Measurements from ENCODE around the gene USP32. TPM values are rescaled to one million over a fixed set of nuclear protein-coding genes. Genes with fewer than 3 reads are reported as not detected.
A peak's percentile ranks its signal among the peaks of the same experiment; 100 is the strongest.

Gene USP32
- total and polyA plus RNA-seq, 2 of the 8 experiments (the other 6 are each of a cell fraction or from before 2014, with no cell fraction given), result 29.6 to 112 TPM

DNA sequence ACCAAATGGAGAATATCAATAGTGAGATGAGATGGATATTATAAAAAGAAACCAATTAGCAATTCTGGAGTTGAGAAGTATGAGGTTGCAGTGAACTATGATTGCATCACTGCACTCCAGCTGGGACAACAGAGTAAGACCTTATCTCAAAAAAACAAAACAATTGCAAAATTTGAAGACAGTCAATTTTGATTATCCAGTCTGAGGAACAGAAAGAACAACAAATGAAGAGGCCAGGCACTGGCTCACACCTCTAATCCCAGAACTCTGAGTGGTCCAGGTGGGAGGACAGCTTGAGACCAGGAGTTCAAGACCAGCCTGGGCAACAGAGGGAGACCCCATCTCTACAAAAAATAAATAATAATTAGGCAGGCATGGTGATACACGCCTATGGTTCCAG lies 35.0 kb downstream of the USP32 start:
- DNase-seq (ENCODE audit: low read depth in 1 of 2, low spot score in 2 of 2) (no peak), FAIRE-seq (no peak)
- Histone ChIP-seq H4K8ac (ENCODE audit: extremely low read depth, insufficient read depth, low read length) (no peak overlapping the region), H2BK120ac (replicated peaks; ENCODE audit: low read depth, low read length) (no peak overlapping the region), H3K9me3 (ENCODE audit: insufficient read depth in 2 of 2, low read depth in 1 of 2, low read length in 1 of 2) (no peaks in the 10 kb centered on the region), H3K9ac (replicated peaks in 1 of 4; ENCODE audit: extremely low read depth in 1 of 4, low read depth in 3 of 4, low read length in 3 of 4) (no peak overlapping the region), H3K27me3 (replicated peaks in 1 of 4; ENCODE audit: control insufficient read depth in 3 of 4, extremely low read depth in 1 of 4, insufficient read depth in 3 of 4, low read length in 3 of 4) (no peaks in the 10 kb centered on the region), H2BK15ac (ENCODE audit: low read length) (no peak overlapping the region), H3K14ac (ENCODE audit: insufficient read length) (no peak overlapping the region), H3K79me1 (ENCODE audit: low read depth, low read length) (peaks cover 8% of the 10 kb centered on the region), H3K27ac (ENCODE audit: low read depth, low read length) (no peak overlapping the region), H3K23ac (ENCODE audit: insufficient read length) (no peak overlapping the region), H3K79me2 (ENCODE audit: control insufficient read depth in 1 of 2, insufficient read depth in 2 of 2, low read length in 2 of 2) (peaks cover 3 to 93% of the 10 kb centered on the region in 2 experiments; a peak in 3 of 4 replicates), H3K4me3 (ENCODE audit: extremely low read depth in 1 of 4, insufficient read depth in 2 of 4, low read depth in 3 of 4, low read length in 4 of 4) (no peak overlapping the region), H3K23me2 (ENCODE audit: low read depth, low read length) (no peaks in the 10 kb centered on the region), H2BK12ac (ENCODE audit: low read depth, low read length) (no peak overlapping the region), H3K4me2 (ENCODE audit: insufficient read depth in 1 of 2, low read depth in 2 of 2, low read length in 2 of 2) (no peak overlapping the region), H3K36me3 (ENCODE audit: control insufficient read depth in 2 of 4, insufficient read depth in 4 of 4, low read length in 3 of 4) (no peaks in the 10 kb centered on the region), H4K5ac (ENCODE audit: insufficient read length, low read depth, low read length) (no peak overlapping the region), H3K4ac (replicated peaks; ENCODE audit: insufficient read length, low read depth, low read length) (no peak overlapping the region), H4K91ac (replicated peaks; ENCODE audit: insufficient read length, low read length) (no peak overlapping the region), H3K18ac (ENCODE audit: extremely low read depth, low read length) (no peak overlapping the region), H4K20me1 (replicated peaks in 1 of 2; ENCODE audit: control insufficient read depth in 1 of 2, insufficient read depth in 2 of 2, low read length in 2 of 2) (peaks cover 3 to 5% of the 10 kb centered on the region in 2 experiments), H2AK5ac (ENCODE audit: low read depth, low read length) (no peak overlapping the region), H3K56ac (replicated peaks; ENCODE audit: insufficient read length, low read depth, low read length) (no peak overlapping the region), H2AFZ (ENCODE audit: low read length) (no peak overlapping the region), H2BK20ac (ENCODE audit: low read length) (no peak overlapping the region), H2BK5ac (ENCODE audit: low read depth, low read length) (no peak overlapping the region), H3K4me1 (replicated peaks in 1 of 4; ENCODE audit: control insufficient read depth in 3 of 4, insufficient read depth in 4 of 4, low read length in 3 of 4) (peaks cover 0 to 4% (median 1%) of the 10 kb centered on the region in 4 experiments; a peak in 2 of 7 replicates)
- 94% methylated on average over 1 of the region's 1 CpG; no CpG with 5 or more reads in 1 of the 2 experiments for WGBS, 2 experiments (ENCODE audit: extremely low coverage in 1 of 2, insufficient coverage in 1 of 2, insufficient read length in 1 of 2, insufficient replicate concordance in 2 of 2, low coverage in 1 of 2, low lambda C conversion rate in 2 of 2, missing lambda C conversion rate in 1 of 2)
- TF ChIP-seq CTBP2 (IDR thresholded peaks at IDR 0.05; ENCODE audit: borderline replicate concordance, insufficient read depth, insufficient read length, low read length) (no peak), CEBPB (IDR thresholded peaks at IDR 0.05; ENCODE audit: low read depth, low read length) (peak; percentile 46; the same call in 1 of the 2 replicates), JUND (IDR thresholded peaks at IDR 0.05; ENCODE audit: low read length) (no peak)
- POLR2A ChIA-PET (ENCODE audit: partially characterized antibody), result interaction anchor here (1.2 kb wide), 1 partner anchor 24 kb away, joined by 3 read pairs; no protein-coding TSS in a partner anchor
- CTCF ChIA-PET (ENCODE audit: partially characterized antibody), result interaction anchor here (0.7 kb wide), 1 partner anchor 221 kb away, joined by 3 read pairs; no protein-coding TSS in a partner anchor
